Esophagus muscularis mucosa (tissue), 4 donors: Measurements from ENCODE around the gene TMEM38A.

Experiments
- EP300 ChIP-seq: sonication (generic); formaldehyde crosslinking; IDR thresholded peaks from one replicate; pipeline ENCODE4 v1.6.1; 2017; ENCODE audit warnings: antibody characterized with exemption
- POLR2A ChIP-seq: fragments of 450-650 bp; IDR thresholded peaks from one replicate; pipeline ENCODE4 v1.6.1; 2017; ENCODE audit warnings: antibody characterized with exemption, moderate library complexity, mild to moderate bottlenecking, low read depth
- TF ChIP-seq, protein P1 (sequence below), 3 experiments: fragments of 200-600 bp in 2 of 3; fragments of 450-650 bp in 1 of 3; sonication (generic) in 2 of 3; IDR thresholded peaks; one replicate each; pipeline ENCODE4 v1.5.1; 2017 to 2019; ENCODE audit warnings: antibody characterized with exemption in 3 of 3, mild to moderate bottlenecking in 2 of 3, moderate library complexity in 1 of 3

DNA sequence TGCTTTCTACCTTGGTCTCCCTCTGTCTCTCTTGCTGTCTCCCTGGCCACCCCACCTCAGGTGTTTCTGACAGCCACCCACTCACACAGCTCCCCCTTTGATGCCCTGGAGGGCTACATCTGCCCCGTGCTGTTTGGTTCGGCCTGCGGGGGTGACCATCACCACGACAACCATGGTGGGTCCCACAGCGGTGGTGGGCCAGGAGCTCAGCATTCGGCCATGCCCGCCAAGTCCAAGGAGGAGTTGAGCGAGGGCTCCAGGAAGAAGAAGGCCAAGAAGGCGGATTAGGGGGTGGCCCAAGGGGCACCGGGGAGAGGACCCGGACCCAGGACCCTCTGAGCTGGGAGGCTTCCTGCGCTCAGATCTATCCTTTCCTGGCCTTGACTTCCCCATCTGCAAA is 27.1 kb downstream of the TMEM38A start:
- TF ChIP-seq, protein P1, sequence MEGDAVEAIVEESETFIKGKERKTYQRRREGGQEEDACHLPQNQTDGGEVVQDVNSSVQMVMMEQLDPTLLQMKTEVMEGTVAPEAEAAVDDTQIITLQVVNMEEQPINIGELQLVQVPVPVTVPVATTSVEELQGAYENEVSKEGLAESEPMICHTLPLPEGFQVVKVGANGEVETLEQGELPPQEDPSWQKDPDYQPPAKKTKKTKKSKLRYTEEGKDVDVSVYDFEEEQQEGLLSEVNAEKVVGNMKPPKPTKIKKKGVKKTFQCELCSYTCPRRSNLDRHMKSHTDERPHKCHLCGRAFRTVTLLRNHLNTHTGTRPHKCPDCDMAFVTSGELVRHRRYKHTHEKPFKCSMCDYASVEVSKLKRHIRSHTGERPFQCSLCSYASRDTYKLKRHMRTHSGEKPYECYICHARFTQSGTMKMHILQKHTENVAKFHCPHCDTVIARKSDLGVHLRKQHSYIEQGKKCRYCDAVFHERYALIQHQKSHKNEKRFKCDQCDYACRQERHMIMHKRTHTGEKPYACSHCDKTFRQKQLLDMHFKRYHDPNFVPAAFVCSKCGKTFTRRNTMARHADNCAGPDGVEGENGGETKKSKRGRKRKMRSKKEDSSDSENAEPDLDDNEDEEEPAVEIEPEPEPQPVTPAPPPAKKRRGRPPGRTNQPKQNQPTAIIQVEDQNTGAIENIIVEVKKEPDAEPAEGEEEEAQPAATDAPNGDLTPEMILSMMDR (IDR thresholded peaks at IDR 0.05) = no peak
- TF ChIP-seq POLR2A (no peak), EP300 (no peak)
